Keratinocyte (primary cell): Measurements from ENCODE around the gene CREB1. TPM values are rescaled to one million over a fixed set of nuclear protein-coding genes. Genes with fewer than 3 reads are reported as not detected.
A peak's percentile ranks its signal among the peaks of the same experiment; 100 is the strongest.

Experiments
- DNase-seq: peaks from one replicate; pipeline ENCODE4 v3.0.0-alpha.2; 2011; ENCODE audit warnings: low read depth, missing footprints, low spot score
- FAIRE-seq: peaks from 2 replicates; lab custom pipeline; 2011; peaks lifted over from hg19 to GRCh38; lab: Jason Lieb, UNC
- H2AFZ ChIP-seq: 2 replicates; pipeline ENCODE4 v1.6.0; 2012; ENCODE audit warnings: low read length, control low read depth, inconsistent platforms; ENCODE audit not compliant: control insufficient read depth
- H3K27ac ChIP-seq: 2 replicates; pipeline ENCODE4 v1.5.1; 2011; ENCODE audit warnings: low read length; ENCODE audit not compliant: control insufficient read depth, insufficient read depth
- H3K27me3 ChIP-seq: 3 replicates; pipeline ENCODE4 v1.6.0; 2011; ENCODE audit warnings: low read length; ENCODE audit not compliant: control insufficient read depth, insufficient read depth; ENCODE audit errors: extremely low read depth
- H3K36me3 ChIP-seq, 2 experiments: 2 replicates in 1 of 2; 3 replicates in 1 of 2; pipeline ENCODE4 v1.5.1; 2011; ENCODE audit warnings: low read length in 2 of 2, mild to moderate bottlenecking in 1 of 2; ENCODE audit not compliant: control insufficient read depth in 2 of 2, insufficient read depth in 2 of 2; ENCODE audit errors: extremely low read depth in 1 of 2
- H3K4me1 ChIP-seq: 3 replicates; pipeline ENCODE4 v1.5.1; 2011; ENCODE audit warnings: low read length; ENCODE audit not compliant: control insufficient read depth, insufficient read depth; ENCODE audit errors: extremely low read depth
- H3K4me2 ChIP-seq: 3 replicates; pipeline ENCODE4 v1.6.0; 2011; ENCODE audit warnings: low read depth, low read length; ENCODE audit not compliant: control insufficient read depth, insufficient read depth; ENCODE audit errors: extremely low read depth
- H3K4me3 ChIP-seq, 3 experiments: fragments of 200-600 bp in 1 of 3; sonication (generic) in 1 of 3; 2 replicates in 2 of 3; 3 replicates in 1 of 3; pipeline ENCODE4 v1.5.1; 2011 to 2016; ENCODE audit warnings: low read length in 3 of 3, mild to moderate bottlenecking in 3 of 3, control low read depth in 2 of 3, inconsistent platforms in 1 of 3, low read depth in 1 of 3, mixed read lengths in 1 of 3, mixed run types in 1 of 3, moderate library complexity in 1 of 3; ENCODE audit not compliant: control insufficient read depth in 2 of 3, insufficient read depth in 2 of 3; ENCODE audit errors: extremely low read depth in 1 of 3
- H3K79me2 ChIP-seq: 2 replicates; pipeline ENCODE4 v1.6.0; 2012; ENCODE audit warnings: low read length; ENCODE audit not compliant: control insufficient read depth, insufficient read depth
- H3K9ac ChIP-seq: 3 replicates; pipeline ENCODE4 v1.6.0; 2011; ENCODE audit warnings: low read length; ENCODE audit not compliant: control insufficient read depth, insufficient read depth; ENCODE audit errors: extremely low read depth
- H3K9me1 ChIP-seq: 3 replicates; pipeline ENCODE4 v1.6.0; 2011; ENCODE audit warnings: low read length; ENCODE audit not compliant: control insufficient read depth, insufficient read depth; ENCODE audit errors: extremely low read depth
- H3K9me3 ChIP-seq: 2 replicates; pipeline ENCODE4 v1.5.1; 2012; ENCODE audit warnings: low read depth, low read length; ENCODE audit not compliant: control insufficient read depth
- H4K20me1 ChIP-seq: 3 replicates; pipeline ENCODE4 v1.6.0; 2011; ENCODE audit warnings: low read length; ENCODE audit not compliant: control insufficient read depth, insufficient read depth; ENCODE audit errors: extremely low read depth
- EZH2 ChIP-seq: IDR thresholded peaks from one replicate; pipeline ENCODE4 v1.6.1; 2012; ENCODE audit warnings: inconsistent platforms, mild to moderate bottlenecking, low read length, moderate library complexity
- dilution Hi-C: fragments of 300-500 bp; cut with MboI; formaldehyde crosslinking; loops from one replicate; pipeline ENCODE4 v1.7.0; 2020; ENCODE audit warnings: low sequenced_read_pairs; ENCODE audit not compliant: extremely low pct_ligation_motif_present
- polyA plus RNA-seq, 5 experiments: library from polyadenylated mRNA; depleted of rRNA in 3 of 5; stranded (reverse) in 3 of 5; stranded (forward) in 1 of 5; unstranded in 1 of 5; fragments of >200 nt; gene quantifications; 1 replicate in 1 of 5; 2 replicates in 3 of 5; 3 replicates in 1 of 5; pipeline versions ENCODE4 v1.2.1 to v1.2.3, GENCODE V29; 2011 to 2012; ENCODE audit warnings: missing spikeins in 2 of 5, low read depth in 1 of 5, low replicate concordance in 1 of 5
- TF ChIP-seq, protein P1 (sequence below), 3 experiments: IDR thresholded peaks in 1 of 3; conservative IDR thresholded peaks in 1 of 3; optimal IDR thresholded peaks in 1 of 3; 2 replicates in 2 of 3; 3 replicates in 1 of 3; pipeline versions ENCODE3 to v1.5.1; 2011; ENCODE audit warnings: low read length in 3 of 3, mild to moderate bottlenecking in 3 of 3, moderate library complexity in 2 of 3, control low read depth in 1 of 3, inconsistent platforms in 1 of 3; ENCODE audit not compliant: insufficient read depth in 2 of 3; ENCODE audit errors: extremely low read depth in 1 of 3

CREB1 gene
- polyA plus RNA-seq, 1 donor (not counting 4 experiments of a cell fraction or from before 2014, with no cell fraction given) = 38.9 TPM

DNA sequence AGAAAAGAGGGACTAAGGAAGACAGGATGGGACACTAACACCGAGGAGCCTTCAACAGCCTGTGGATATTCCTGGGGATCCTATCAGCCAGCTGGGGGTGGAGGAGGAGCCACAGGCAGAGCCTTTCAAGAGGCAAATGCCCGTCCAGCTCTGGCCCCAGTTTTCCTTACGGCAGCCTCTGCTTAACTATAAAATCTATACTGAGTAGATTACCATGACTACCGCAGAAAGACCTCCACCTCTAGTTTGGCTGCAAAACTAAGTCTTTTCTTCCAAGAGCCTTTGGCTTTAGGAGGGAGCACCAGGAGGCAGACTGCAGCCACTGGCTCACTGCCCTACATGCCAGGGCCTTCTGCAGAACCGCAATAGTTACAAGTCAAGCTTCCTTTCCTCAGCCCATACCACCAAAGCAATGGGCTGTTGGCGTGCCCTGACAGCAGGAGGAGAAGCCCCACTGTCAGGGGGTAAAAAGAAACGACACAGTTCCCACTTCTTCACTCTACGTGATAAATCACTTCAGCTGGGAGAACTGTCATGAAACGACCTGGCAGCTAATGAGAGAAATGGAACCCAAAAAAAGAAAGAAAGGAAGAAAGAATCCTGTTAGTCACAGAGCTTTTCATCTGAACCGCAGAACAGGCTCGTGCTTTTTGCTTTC, 25.1 kb upstream of the CREB1 start:
- H3K4me3 ChIP-seq = peak overlapping the region in 2 of 3 experiments; percentile 41 to 52
- H3K9me3 ChIP-seq = no peaks in the 10 kb centered on the region
- peak overlapping the region; percentile 96 for H3K27ac ChIP-seq
- TF ChIP-seq EZH2 = no peak
- TF ChIP-seq, protein P1, sequence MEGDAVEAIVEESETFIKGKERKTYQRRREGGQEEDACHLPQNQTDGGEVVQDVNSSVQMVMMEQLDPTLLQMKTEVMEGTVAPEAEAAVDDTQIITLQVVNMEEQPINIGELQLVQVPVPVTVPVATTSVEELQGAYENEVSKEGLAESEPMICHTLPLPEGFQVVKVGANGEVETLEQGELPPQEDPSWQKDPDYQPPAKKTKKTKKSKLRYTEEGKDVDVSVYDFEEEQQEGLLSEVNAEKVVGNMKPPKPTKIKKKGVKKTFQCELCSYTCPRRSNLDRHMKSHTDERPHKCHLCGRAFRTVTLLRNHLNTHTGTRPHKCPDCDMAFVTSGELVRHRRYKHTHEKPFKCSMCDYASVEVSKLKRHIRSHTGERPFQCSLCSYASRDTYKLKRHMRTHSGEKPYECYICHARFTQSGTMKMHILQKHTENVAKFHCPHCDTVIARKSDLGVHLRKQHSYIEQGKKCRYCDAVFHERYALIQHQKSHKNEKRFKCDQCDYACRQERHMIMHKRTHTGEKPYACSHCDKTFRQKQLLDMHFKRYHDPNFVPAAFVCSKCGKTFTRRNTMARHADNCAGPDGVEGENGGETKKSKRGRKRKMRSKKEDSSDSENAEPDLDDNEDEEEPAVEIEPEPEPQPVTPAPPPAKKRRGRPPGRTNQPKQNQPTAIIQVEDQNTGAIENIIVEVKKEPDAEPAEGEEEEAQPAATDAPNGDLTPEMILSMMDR (optimal IDR thresholded peaks at IDR 0.05 in 1 of 3, IDR thresholded peaks at IDR 0.05 in 1 of 3, conservative IDR thresholded peaks at IDR 0.05 in 1 of 3; ENCODE audit: extremely low read depth in 1 of 3, insufficient read depth in 2 of 3, low read length in 3 of 3) = peak in 1 of 3 experiments; percentile 24
- H3K36me3 ChIP-seq = peaks cover 0 to 1% of the 10 kb centered on the region in 2 experiments
- H2AFZ ChIP-seq = peak overlapping the region; percentile 63
- no peaks in the 10 kb centered on the region for H3K79me2 ChIP-seq
- H4K20me1 ChIP-seq = no peaks in the 10 kb centered on the region
- FAIRE-seq = peak; percentile 32
- dilution Hi-C loops = no loop called here
- no peaks in the 10 kb centered on the region for H3K9me1 ChIP-seq
- DNase-seq = no peak
- H3K9ac ChIP-seq = peak overlapping the region; percentile 78
- H3K27me3 ChIP-seq = no peaks in the 10 kb centered on the region
- H3K4me2 ChIP-seq = peak overlapping the region; percentile 86
- peaks cover 37% of the 10 kb centered on the region for H3K4me1 ChIP-seq

DNA sequence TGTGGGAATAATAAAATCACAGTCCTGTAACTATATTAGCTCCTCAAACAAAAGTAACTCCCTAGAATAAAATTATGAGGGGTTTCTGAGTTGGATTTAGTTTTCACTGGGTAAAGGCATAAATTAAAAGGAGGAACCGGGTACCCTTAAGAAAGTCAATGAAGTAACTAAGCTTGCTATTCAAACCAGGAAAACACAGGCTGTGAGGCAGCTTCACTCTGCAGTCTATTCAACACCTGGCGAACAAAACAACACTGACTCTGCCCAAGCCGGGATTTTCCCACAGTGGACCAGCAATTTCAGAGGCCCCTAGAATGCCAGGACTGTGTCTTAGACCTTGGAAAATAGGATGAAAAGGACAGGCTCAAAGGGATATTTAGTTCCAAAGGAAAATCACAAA, 24.6 kb upstream of the CREB1 start:
- Histone ChIP-seq H3K27me3 (no peaks in the 10 kb centered on the region), H4K20me1 (no peaks in the 10 kb centered on the region), H3K4me3 (peak overlapping the region in 2 of 3 experiments; percentile 41 to 52), H2AFZ (peak overlapping the region; percentile 63), H3K4me1 (peaks cover 37% of the 10 kb centered on the region), H3K4me2 (peak overlapping the region; percentile 86), H3K27ac (peak overlapping the region; percentile 96), H3K9me1 (no peaks in the 10 kb centered on the region), H3K9ac (peak overlapping the region; percentile 78), H3K79me2 (no peaks in the 10 kb centered on the region), H3K36me3 (peaks cover 0 to 1% of the 10 kb centered on the region in 2 experiments), H3K9me3 (no peaks in the 10 kb centered on the region)
- DNase-seq = no peak
- TF ChIP-seq, protein P1 (optimal IDR thresholded peaks at IDR 0.05 in 1 of 3, IDR thresholded peaks at IDR 0.05 in 1 of 3, conservative IDR thresholded peaks at IDR 0.05 in 1 of 3; ENCODE audit: extremely low read depth in 1 of 3, insufficient read depth in 2 of 3, low read length in 3 of 3) = no peak
- no peak for TF ChIP-seq EZH2
- no peak for FAIRE-seq
- dilution Hi-C loops = no loop called here
